NCI-H1092 treated with DMSO at 0.1 percent for 48 hours (cell line): Measurements from ENCODE around the gene ITGA3.

Experiments used
- DNase-seq: peaks from one replicate; lab custom pipeline; 2025; lab: John Stamatoyannopoulos, UW

The ITGA3 gene

DNA sequence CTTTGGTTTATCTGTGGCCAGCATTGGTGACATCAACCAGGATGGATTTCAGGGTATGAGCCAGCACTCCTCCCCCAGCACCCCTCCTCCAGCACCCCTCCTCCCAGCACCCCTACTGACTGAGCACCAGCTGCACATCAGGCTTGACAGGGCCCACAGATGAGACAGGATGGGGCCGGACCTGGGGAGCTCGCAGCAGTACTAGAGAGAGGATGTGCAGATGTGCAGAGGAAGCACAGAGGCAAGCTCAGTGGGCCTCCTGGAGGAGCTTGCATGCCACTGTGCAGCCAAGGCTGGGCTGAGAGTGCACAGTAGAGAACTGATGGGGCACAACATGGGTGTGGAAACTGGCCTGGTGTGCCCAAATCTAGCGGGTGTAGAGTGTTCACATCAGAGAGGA lies 16.2 kb downstream of the ITGA3 start:
- DNase-seq: no peak

DNA sequence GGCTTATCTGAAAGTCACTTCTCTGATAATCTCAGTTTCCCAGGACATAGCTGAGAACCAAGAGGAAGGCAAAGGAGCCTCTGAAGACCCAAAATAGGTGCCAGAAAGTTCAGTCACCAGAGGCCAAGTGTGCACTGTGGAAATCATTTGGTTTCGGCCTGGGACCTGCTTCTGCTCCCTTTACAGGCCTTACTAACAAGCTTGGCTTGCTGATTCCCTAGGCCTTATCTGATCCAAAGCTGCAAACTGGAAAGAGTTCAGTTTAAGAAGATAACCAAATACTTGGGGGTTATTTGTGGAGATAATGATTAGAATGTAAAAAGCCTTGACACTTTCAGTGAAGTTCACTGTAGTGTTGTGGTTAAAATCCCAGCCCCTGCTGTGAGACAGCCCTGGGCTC lies 17.0 kb downstream of the ITGA3 start:
- DNase-seq: no peak

DNA sequence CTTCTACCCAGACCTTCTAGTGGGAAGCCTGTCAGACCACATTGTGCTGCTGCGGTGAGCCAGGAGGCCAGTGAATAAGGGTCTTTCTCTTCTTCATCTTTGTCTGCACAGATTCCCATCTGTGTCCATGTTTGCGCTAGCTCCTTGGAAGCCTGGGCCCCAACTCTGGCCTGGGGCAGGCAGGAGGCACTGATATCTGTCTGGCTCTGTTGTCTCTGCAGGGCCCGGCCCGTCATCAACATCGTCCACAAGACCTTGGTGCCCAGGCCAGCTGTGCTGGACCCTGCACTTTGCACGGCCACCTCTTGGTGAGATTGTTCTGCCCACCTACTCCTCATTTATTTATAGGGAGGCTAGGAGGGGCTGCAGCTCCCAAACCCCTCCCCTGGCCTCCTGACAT lies 18.3 kb downstream of the ITGA3 start:
- DNase-seq: no peak

DNA sequence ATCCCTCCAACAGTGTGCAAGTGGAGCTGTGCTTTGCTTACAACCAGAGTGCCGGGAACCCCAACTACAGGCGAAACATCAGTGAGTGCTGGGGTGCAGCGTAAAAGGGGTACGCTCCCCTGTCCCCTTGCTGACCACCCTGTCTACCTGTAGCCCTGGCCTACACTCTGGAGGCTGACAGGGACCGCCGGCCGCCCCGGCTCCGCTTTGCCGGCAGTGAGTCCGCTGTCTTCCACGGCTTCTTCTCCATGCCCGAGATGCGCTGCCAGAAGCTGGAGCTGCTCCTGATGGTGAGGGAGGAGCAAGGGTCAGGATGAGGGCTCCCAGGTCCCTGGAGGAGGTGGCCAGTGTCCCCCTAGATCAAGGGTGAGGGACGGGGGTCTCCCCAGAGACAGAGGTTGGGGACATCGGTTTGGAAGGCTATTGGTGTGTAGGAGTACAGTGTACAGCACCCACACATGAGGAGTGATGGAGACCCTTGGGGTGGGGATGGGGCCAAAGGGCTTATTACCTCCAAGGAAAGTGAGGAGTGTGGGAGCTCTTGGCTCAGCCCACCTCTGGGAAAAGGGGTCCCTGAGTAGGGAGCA lies 19.6 kb downstream of the ITGA3 start:
- DNase-seq: no peak

DNA sequence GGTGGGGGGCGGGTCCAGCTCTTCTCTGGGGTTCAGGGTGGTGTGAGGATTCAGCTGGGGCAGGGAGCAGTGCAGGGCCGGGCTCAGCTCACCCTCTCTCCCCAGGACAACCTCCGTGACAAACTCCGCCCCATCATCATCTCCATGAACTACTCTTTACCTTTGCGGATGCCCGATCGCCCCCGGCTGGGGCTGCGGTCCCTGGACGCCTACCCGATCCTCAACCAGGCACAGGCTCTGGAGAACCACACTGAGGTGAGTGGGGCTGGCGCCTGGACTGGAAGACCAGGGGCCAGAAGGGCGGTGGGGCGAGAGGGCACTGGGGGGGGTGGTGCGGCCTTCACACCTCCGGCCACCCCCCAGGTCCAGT lies 20.3 kb downstream of the ITGA3 start:
- DNase-seq: no peak

DNA sequence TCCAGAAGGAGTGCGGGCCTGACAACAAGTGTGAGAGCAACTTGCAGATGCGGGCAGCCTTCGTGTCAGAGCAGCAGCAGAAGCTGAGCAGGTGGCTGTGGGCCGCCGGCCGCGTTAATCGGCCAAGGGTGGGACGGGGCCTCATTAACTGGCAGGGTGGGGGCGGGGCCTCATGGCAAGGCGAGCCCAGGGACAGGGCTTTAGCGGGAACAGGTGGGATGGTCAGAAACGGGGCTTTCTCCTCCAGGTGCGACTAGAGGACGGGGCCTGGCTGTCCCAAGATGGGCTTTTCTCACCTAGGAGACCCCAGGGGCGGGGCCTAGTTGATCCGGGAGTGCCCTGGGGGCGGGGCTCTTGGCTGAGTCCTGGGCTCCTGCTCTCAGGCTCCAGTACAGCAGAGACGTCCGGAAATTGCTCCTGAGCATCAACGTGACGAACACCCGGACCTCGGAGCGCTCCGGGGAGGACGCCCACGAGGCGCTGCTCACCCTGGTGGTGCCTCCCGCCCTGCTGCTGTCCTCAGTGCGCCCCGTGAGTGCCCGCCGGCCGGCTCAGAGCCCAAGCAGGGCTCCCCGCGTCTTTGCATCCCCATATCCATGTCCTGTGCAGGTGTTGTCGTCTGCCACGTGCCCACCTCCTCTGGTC lies 20.8 kb downstream of the ITGA3 start:
- no peak for DNase-seq

DNA sequence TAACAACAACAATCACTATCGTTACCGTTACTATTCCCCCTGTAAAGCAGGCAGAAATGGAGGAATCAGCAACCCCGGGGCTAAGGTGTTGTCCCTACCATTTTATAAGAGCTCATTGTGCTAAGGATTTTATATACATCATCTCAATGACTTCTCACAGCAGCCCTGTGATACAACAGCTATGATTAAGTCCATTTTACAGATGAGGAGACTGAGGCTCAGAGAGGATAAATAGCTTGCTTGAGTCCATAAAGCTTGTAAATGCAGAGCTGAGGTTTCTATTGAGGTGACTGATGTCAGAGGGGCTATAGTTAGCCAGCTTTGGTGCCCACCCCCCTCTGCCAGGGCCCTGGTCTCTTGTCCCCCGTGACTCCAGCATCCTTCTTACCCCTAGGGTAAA lies 22.5 kb downstream of the ITGA3 start:
- no peak for DNase-seq

DNA sequence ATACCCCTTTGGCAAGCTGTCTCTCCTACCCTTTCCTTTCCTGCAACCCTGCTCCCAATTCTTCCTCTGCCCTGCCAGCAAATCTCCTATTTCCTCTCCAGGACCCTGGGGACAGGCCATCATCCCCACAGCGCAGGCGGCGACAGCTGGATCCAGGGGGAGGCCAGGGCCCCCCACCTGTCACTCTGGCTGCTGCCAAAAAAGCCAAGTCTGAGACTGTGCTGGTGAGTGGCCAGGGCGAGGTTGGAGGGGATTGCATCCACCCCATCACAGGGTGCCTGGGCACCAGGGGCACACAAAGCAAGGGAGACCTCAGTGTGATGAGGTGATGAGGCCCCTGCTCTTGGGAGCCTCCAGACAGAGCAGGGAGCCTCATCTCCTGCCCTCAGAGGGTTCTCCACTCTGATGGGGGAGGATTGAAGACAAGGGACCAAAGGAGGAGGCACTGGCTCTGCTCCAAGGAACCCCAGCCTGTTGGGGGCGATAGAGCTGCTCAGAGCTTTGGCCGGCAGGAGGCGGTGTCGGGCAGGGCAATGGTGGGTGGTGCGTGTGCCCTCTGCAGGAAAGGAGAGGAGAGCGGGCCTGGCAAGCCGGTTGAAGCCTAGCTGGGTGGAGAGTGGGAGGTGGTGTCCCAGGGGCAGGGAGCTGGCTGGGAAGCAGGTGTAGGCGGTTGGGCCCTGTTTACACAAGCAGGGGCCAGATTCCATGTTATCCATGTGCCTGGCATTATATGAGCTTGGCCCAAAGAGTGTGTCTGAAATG lies 23.6 kb downstream of the ITGA3 start:
- DNase-seq: no peak

DNA sequence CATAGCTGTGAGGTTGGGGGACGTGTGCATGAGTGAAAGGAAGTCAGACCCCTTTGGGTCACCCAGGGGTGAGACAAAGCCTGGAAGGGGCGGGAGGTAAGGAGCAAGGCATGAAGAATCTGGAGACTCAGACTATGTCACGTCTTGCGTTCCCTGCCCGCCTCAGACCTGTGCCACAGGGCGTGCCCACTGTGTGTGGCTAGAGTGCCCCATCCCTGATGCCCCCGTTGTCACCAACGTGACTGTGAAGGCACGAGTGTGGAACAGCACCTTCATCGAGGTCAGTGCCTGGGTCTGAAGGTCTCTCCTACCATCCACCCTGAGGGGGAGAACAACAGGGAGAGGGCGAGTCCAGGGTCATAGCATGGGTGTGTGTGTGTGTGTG lies 24.2 kb downstream of the ITGA3 start:
- DNase-seq: no peak

DNA sequence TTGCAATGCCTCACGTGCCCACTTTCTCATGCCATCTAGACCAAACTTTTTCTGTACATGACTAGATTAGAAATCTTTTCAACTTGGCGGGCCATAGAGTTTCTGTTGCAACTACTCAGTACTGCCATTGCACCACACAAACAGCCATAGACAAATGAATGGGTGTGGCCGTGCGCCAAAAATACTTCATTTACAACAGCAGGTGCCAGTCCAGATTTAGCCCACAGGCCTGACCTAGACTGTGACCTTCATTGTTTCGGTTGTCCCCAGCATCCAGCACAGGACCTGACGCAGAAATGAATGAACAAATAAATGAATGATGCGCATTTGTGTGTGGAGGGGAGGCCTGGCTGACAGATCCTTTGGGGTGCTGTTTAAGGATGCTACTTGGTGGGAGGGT lies 24.9 kb downstream of the ITGA3 start:
- no peak for DNase-seq

DNA sequence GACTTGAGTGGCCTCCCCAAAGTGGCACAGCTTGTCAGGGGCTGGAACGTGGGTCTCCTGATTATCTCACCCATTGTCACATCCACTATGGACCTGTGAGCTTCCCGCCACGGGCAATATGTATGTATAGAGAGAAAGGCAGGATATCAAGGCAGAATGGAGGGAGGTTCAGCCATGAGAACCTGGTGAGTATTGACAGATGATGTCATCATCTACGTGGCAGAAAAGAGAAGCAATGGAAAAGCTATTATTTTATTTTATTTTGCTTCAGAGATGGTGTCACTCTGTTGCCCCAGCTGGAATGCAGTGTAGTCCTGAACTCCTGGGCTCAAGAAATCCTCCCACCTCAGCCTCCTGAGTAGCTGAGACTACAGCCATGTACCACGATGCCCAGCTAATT lies 25.8 kb downstream of the ITGA3 start:
- no peak for DNase-seq

DNA sequence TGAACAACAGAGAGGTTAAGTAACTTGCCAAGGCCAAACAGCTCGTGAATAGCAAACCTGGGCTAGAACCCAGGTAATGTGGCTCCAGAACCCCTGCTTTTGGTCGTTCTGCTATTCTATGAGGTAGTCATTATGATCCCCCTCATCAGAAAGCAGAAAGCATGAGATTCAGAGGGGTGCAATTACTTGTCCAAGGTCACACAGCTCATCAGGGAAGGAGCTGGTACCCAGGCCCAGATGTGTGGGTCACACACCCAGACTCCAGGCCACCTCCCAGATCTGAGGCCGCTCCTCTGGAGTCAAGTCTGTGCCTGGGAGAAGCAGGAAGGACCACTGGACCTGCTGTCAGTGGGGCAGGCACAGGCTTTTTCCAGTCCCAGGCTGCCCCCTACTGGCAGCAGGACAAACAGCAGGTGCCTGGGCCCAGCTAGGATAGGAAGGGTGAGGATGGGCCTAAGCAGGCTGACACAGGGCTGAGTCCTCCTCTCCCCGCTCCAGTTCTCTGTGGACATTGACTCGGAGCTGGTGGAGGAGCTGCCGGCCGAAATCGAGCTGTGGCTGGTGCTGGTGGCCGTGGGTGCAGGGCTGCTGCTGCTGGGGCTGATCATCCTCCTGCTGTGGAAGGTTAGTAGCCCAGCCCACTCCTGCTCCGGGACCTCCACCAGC lies 31.5 kb downstream of the ITGA3 start:
- DNase-seq: peak; percentile 33

DNA sequence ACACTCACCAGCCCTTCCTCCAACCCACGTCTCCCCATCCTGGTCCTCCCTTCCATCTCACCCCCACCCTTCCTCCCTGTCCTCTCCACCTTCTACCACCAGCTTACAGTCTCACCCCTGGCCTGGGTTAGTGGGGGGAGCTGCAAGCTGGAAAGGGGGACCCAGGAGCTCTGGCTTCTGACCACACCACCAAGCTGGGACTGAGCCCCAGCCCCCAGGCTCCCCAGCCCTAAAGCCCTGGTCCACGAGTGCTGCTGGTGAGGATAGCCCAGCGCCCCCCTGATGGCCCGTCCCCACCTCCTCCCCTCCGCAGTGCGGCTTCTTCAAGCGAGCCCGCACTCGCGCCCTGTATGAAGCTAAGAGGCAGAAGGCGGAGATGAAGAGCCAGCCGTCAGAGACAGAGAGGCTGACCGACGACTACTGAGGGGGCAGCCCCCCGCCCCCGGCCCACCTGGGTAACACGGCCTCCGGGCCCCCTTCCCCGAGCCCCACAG lies 32.0 kb downstream of the ITGA3 start:
- DNase-seq: no peak

DNA sequence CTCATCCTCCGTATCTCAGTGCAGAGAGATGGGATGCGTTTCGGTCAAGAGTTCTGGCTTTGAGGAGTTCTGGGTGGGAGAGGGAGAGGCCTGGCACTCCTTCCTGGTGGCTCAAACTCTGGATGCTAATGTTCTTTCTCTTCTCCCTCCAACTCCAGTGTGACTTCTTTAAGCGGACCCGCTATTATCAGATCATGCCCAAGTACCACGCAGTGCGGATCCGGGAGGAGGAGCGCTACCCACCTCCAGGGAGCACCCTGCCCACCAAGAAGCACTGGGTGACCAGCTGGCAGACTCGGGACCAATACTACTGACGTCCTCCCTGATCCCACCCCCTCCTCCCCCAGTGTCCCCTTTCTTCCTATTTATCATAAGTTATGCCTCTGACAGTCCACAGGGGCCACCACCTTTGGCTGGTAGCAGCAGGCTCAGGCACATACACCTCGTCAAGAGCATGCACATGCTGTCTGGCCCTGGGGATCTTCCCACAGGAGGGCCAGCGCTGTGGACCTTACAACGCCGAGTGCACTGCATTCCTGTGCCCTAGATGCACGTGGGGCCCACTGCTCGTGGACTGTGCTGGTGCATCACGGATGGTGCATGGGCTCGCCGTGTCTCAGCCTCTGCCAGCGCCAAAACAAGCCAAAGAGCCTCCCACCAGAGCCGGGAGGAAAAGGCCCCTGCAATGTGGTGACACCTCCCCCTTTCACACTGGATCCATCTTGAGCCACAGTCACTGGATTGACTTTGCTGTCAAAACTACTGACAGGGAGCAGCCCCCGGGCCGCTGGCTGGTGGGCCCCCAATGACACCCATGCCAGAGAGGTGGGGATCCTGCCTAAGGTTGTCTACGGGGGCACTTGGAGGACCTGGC lies 33.3 kb downstream of the ITGA3 start:
- no peak for DNase-seq

DNA sequence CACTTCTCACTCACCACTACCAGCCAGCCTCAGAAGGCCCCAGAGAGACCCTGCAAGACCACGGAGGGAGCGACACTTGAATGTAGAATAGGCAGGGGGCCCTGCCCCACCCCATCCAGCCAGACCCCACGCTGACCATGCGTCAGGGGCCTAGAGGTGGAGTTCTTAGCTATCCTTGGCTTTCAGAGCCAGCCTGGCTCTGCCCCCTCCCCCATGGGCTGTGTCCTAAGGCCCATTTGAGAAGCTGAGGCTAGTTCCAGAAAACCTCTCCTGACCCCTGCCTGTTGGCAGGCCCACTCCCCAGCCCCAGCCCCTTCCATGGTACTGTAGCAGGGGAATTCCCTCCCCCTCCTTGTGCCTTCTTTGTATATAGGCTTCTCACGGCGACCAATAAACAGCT lies 34.2 kb downstream of the ITGA3 start:
- DNase-seq: no peak

DNA sequence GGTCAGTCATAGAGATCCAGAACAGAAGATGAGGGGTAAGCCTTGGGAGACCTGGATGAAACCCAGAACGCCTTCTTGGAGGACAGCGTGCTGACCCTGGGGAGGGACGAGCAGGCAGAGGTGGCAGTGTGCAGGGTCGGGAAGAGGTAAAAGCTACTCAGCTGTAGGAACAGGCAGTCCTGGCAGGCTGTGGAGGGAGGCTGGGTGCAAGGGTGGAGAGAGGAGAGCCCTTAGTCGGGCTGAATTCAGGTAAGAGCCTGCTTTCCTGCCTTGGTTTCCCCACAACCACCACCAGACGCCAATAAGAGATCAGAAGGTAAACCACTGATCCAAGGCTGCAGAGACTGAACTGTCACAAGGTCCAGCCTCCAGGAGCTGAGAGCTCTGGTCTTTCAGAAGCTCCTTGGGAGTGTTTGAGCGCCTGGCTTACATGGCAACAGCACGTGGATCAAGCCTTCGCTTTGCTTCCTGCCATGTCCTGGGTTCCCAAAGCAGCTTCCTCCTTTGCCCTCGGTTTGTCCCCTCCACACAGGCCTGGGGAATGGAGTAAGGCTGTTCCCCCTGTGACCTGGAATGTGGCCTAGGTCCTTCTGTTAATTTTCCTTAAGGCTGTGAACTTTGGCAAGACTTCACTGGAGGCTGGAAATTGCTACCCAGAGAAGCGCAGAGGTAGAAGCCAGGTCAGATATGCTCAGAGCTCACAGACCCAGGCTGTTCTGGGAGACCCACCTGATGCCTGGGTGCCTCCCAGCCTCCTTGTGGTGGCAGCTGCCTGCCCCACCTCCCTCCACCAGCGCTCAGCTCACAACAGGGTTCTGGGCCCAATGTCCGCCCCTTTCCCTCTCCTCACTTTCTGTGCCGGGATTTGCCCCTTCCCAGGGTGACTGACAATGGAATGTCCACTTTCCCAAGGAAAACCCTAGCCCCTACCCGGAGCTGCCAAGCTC lies 35.3 kb downstream of the ITGA3 start:
- no peak for DNase-seq

DNA sequence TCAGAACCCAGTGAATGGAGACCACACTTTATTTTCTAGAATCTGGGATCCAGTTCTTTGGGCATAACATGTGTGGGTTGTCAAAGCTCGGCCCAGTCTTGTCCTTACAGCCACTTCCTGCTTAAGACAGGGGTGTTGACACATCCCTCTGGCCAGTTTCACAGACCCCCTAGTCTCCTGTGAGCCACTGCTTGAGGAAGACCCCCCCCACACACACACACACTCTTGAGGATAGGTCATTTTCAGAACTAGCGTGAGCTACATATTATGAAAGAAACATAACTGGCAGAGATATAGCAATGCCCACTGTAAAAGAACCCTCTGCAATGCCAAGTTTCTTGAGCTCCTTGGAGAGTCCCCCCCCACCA lies 36.0 kb downstream of the ITGA3 start:
- no peak for DNase-seq

DNA sequence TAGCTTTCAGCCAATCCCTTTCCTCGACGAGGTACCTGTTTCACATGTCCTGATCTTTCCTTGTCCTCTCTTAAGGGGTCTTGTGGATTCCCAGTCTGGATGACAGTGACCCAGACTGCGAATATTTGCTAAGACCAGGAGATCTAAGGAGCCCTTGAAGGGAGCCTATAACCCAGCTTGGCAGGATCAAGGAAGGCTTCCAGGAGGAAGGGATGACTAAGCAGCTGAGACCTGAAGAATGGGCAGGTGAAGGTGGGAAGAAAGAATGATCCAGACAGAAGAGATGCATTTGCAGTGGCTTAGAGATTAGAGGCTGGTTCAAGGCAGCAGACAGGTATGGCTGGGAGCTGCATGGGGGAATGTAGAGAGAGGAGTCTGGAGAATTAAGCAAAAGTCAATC lies 37.3 kb downstream of the ITGA3 start:
- DNase-seq: no peak

DNA sequence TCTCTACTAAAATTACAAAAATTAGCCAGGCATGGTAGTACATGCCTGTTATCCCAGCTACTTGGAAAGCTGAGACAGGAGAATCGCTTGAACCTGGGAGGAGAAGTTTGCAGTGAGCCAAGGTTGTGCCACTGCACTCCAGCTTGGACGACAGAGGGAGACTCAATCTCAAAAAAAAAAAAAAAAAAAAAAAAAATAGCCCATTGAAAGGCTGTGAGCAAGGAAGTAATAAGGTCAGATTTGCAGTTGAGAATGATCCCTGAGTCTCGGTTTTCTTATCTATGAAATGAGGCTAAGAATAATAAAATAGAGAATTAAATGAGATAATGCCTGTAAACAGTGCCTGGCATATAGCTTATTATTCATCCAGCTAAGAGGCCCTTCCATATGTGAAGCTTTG lies 37.9 kb downstream of the ITGA3 start:
- DNase-seq: no peak

DNA sequence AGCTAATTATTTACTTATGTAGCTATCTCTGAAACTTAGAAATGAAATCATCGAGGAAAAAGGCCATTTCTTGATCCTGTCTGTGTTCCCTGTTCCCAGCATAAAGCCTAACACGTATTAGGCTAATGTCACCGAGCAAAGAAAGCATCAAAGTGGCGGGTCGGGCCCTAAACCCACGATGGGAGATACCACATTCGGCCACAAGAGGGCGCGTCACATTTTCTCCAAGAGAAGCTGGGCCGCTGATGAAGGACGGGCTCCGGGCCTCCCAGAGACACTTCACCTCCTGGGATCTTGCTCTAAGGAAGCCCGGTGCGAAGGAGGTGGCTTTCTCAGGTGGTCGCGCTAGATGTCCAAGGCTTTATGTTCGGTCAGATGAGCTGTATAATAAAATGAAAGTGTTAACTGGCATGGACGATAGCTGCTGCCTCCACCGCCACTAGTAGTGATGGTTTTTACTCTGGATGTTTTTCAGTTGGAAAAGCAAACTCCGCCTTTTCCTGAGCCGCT lies 38.4 kb downstream of the ITGA3 start:
- DNase-seq: peak; percentile 86
